Mesendoderm (in vitro differentiated cells): Measurements from ENCODE around the gene ADSL.

Experiments used
- DNase-seq: peaks from one replicate; pipeline ENCODE4 v3.0.0; 2013
- H2AK5ac ChIP-seq: 2 replicates; pipeline ENCODE4 v1.6.1; 2013; ENCODE audit warnings: low read length, inconsistent platforms
- H2BK120ac ChIP-seq: 2 replicates; pipeline ENCODE4 v1.6.1; 2013; ENCODE audit warnings: low read depth, mild to moderate bottlenecking, low read length, moderate library complexity, mixed read lengths
- H2BK15ac ChIP-seq: replicated peaks from 2 replicates; pipeline ENCODE4 v1.6.1; 2013; ENCODE audit warnings: low read depth, mild to moderate bottlenecking, moderate library complexity
- H2BK5ac ChIP-seq: 2 replicates; pipeline ENCODE4 v1.6.1; 2013; ENCODE audit warnings: low read length, inconsistent platforms
- H3K18ac ChIP-seq: 2 replicates; pipeline ENCODE4 v1.6.1; 2013; ENCODE audit warnings: mild to moderate bottlenecking, low read length, mixed read lengths
- H3K23ac ChIP-seq: one replicate; pipeline ENCODE4 v1.6.1; 2013; ENCODE audit warnings: low read length
- H3K27ac ChIP-seq: 2 replicates; pipeline ENCODE4 v1.5.1; 2013; ENCODE audit warnings: low read depth, mild to moderate bottlenecking, inconsistent platforms, low read length, moderate library complexity
- H3K27me3 ChIP-seq: 2 replicates; pipeline ENCODE4 v1.6.1; 2013; ENCODE audit warnings: low read length, control low read depth, mild to moderate bottlenecking, inconsistent platforms; ENCODE audit not compliant: insufficient read depth, poor library complexity
- H3K36me3 ChIP-seq: 2 replicates; pipeline ENCODE4 v1.6.1; 2013; ENCODE audit warnings: low read length, inconsistent platforms; ENCODE audit not compliant: control insufficient read depth, insufficient read depth
- H3K4ac ChIP-seq: one replicate; pipeline ENCODE4 v1.6.1; 2013; ENCODE audit warnings: low read depth, mild to moderate bottlenecking, low read length, moderate library complexity
- H3K4me1 ChIP-seq: 2 replicates; pipeline ENCODE4 v1.6.1; 2013; ENCODE audit warnings: low read depth, low read length, inconsistent platforms; ENCODE audit not compliant: control insufficient read depth
- H3K4me2 ChIP-seq: 2 replicates; pipeline ENCODE4 v1.6.1; 2013; ENCODE audit warnings: low read length
- H3K4me3 ChIP-seq: 2 replicates; pipeline ENCODE4 v1.5.1; 2013; ENCODE audit warnings: mild to moderate bottlenecking, low read length
- H3K56ac ChIP-seq: one replicate; pipeline ENCODE4 v1.6.1; 2013; ENCODE audit warnings: low read length
- H3K79me1 ChIP-seq: 2 replicates; pipeline ENCODE4 v1.6.1; 2013; ENCODE audit warnings: low read length, inconsistent platforms
- H3K79me2 ChIP-seq: 2 replicates; pipeline ENCODE4 v1.6.1; 2013; ENCODE audit warnings: mild to moderate bottlenecking, low read length; ENCODE audit not compliant: control insufficient read depth, insufficient read depth
- H3K9ac ChIP-seq: 2 replicates; pipeline ENCODE4 v1.6.1; 2013; ENCODE audit warnings: low read length, inconsistent platforms
- H4K5ac ChIP-seq: one replicate; pipeline ENCODE4 v1.6.1; 2013; ENCODE audit warnings: low read length
- H4K8ac ChIP-seq: one replicate; pipeline ENCODE4 v1.6.1; 2013; ENCODE audit warnings: low read depth, mild to moderate bottlenecking, control low read depth, low read length, moderate library complexity
- WGBS: extraction: QIAGEN DNeasy Blood & Tissue Kit; methylation state at CpG from one replicate; pipeline ENCODE4 v1.1.7; 2013; ENCODE audit warnings: low lambda C conversion rate, missing lambda C conversion rate; ENCODE audit not compliant: insufficient coverage; ENCODE audit errors: extremely low coverage; 5-methylcytosine and 5-hydroxymethylcytosine counted together

Gene ADSL

DNA sequence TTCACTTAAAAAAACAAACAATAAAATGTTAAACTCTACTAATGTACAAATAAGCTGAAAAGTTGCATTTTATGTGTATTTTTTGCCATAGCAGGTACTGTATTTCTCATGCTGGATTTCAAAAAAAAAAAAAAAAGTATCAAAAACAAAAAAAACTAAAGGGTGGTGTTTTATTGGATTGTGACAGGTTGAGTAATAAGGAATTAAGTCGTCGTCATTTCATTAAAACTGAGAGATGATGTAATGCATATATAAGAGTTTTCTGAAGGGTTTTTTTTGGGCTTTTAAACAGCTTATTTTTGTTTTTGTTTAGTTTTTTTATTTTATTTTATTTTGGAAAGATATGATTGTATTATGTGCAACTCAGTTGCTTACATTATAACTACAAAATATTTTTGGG lies 10.9 kb upstream of the ADSL start:
- no peak overlapping the region for H3K18ac ChIP-seq
- no peak for DNase-seq

DNA sequence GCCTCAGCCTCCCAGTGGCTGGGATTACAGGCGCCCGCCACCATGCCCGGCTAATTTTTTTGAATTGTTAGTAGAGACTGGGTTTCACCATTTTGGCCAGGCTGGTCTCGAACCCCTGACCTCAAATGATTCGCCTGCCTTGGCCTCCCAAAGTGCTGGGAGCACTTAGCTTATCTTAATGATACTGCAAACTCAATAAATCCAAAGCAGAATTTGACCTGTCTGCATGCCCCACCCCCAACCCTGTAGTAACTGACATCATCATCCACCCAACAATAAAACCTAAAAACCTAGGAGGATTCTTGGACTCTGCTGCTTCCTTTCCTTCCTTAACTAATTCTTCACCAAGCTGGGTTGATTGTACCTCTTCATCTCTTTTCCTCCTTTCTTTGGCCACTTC lies 6.3 kb upstream of the ADSL start:
- no peaks in the 10 kb centered on the region for H3K79me2 ChIP-seq
- no peak overlapping the region for H3K9ac ChIP-seq
- H3K27me3 ChIP-seq = no peaks in the 10 kb centered on the region
- no peak overlapping the region for H3K4me3 ChIP-seq
- no peak for DNase-seq
- no peak overlapping the region for H2AK5ac ChIP-seq
- no CpG with 5 or more reads among the region's 5 CpGs for WGBS
- H3K4ac ChIP-seq = no peak overlapping the region
- no peak overlapping the region for H3K18ac ChIP-seq
- H3K4me1 ChIP-seq = no peaks in the 10 kb centered on the region
- H3K23ac ChIP-seq = no peak overlapping the region
- H3K56ac ChIP-seq = no peak overlapping the region
- H2BK120ac ChIP-seq = no peak overlapping the region
- no peak overlapping the region for H2BK5ac ChIP-seq
- no peaks in the 10 kb centered on the region for H3K79me1 ChIP-seq
- H3K36me3 ChIP-seq = no peaks in the 10 kb centered on the region
- H2BK15ac ChIP-seq = no peak overlapping the region
- no peak overlapping the region for H3K4me2 ChIP-seq
- no peak overlapping the region for H3K27ac ChIP-seq
- no peak overlapping the region for H4K8ac ChIP-seq
- no peak overlapping the region for H4K5ac ChIP-seq

More for the DNA sequence above, 10.9 kb upstream of the ADSL start:
- H3K23ac ChIP-seq = no peak overlapping the region
- no peak overlapping the region for H2AK5ac ChIP-seq
- H3K4me3 ChIP-seq = no peak overlapping the region
- H2BK120ac ChIP-seq = no peak overlapping the region
- no peak overlapping the region for H3K4ac ChIP-seq
- H2BK15ac ChIP-seq = no peak overlapping the region
- 100% methylated on average over 2 of the region's 2 CpGs for WGBS
- H3K79me1 ChIP-seq = no peaks in the 10 kb centered on the region
- no peaks in the 10 kb centered on the region for H3K79me2 ChIP-seq
- no peak overlapping the region for H2BK5ac ChIP-seq
- H3K27ac ChIP-seq = no peak overlapping the region
- H3K27me3 ChIP-seq = no peaks in the 10 kb centered on the region
- no peak overlapping the region for H4K5ac ChIP-seq
- peaks cover 8% of the 10 kb centered on the region for H3K4me1 ChIP-seq
- H3K9ac ChIP-seq = no peak overlapping the region
- H3K56ac ChIP-seq = no peak overlapping the region
- H4K8ac ChIP-seq = no peak overlapping the region
- no peaks in the 10 kb centered on the region for H3K36me3 ChIP-seq
- no peak overlapping the region for H3K4me2 ChIP-seq

DNA sequence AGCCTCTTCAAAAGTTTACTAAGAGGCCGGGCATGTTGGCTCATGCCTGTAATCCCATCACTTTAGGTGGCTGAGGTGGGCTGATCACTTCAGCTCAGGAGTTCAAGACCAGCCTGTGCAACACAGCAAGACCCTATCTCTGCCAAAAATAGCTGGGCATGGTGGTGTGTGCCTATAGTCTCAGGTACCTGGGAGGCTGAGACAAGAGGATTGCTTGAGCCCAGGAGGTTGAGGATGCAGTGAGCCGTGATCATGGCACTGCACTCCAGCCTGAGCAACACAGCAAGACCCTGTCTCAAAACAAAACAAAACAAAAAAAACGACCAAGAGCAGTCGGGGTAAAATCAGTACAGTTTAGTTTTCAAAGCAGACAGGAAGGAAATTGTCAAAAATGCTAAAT lies 4.7 kb upstream of the ADSL start:
- H4K5ac ChIP-seq = no peak overlapping the region
- H3K27me3 ChIP-seq = no peaks in the 10 kb centered on the region
- H2BK15ac ChIP-seq = no peak overlapping the region
- H4K8ac ChIP-seq = no peak overlapping the region
- H2BK120ac ChIP-seq = no peak overlapping the region
- H3K23ac ChIP-seq = no peak overlapping the region
- no peak overlapping the region for H2AK5ac ChIP-seq
- no peaks in the 10 kb centered on the region for H3K79me1 ChIP-seq
- H3K9ac ChIP-seq = no peak overlapping the region
- H3K36me3 ChIP-seq = no peaks in the 10 kb centered on the region
- no peak for DNase-seq
- no peaks in the 10 kb centered on the region for H3K79me2 ChIP-seq
- no peak overlapping the region for H3K4me2 ChIP-seq
- no peak overlapping the region for H3K18ac ChIP-seq
- no peak overlapping the region for H3K56ac ChIP-seq
- no peak overlapping the region for H3K4ac ChIP-seq
- H2BK5ac ChIP-seq = no peak overlapping the region
- no peak overlapping the region for H3K4me3 ChIP-seq
- H3K4me1 ChIP-seq = no peaks in the 10 kb centered on the region
- WGBS = no CpG with 5 or more reads among the region's 4 CpGs
- no peak overlapping the region for H3K27ac ChIP-seq

DNA sequence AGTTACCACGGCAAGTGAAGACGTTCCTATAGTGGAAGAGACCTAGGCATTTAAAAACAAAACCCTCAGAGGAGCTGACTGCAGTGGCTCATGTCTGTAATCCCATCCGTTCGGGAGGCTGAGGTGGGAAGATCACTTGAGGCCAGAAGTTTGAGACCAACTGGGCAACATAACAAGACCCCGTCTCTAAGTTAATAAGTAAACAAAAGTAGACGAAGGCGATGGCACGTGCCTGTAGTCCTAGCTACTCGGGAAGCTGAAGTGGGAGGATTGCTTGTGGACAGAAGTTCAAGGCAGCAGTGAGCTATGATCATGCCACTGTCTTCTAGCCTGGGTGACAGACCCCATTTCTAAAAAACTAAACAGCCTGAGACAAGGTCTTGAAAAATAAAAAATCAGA lies 3.8 kb upstream of the ADSL start:
- H3K4me2 ChIP-seq = no peak overlapping the region
- H2BK15ac ChIP-seq = no peak overlapping the region
- no CpG with 5 or more reads among the region's 9 CpGs for WGBS
- no peak overlapping the region for H2BK120ac ChIP-seq
- H3K4me1 ChIP-seq = no peaks in the 10 kb centered on the region
- no peak overlapping the region for H4K5ac ChIP-seq
- no peaks in the 10 kb centered on the region for H3K79me1 ChIP-seq
- H2BK5ac ChIP-seq = no peak overlapping the region
- no peak overlapping the region for H3K27ac ChIP-seq
- no peak overlapping the region for H3K23ac ChIP-seq
- H3K36me3 ChIP-seq = no peaks in the 10 kb centered on the region
- H3K4ac ChIP-seq = no peak overlapping the region
- H2AK5ac ChIP-seq = no peak overlapping the region
- no peak overlapping the region for H3K9ac ChIP-seq
- no peak overlapping the region for H4K8ac ChIP-seq
- DNase-seq = no peak
- H3K4me3 ChIP-seq = no peak overlapping the region
- H3K56ac ChIP-seq = no peak overlapping the region
- no peak overlapping the region for H3K18ac ChIP-seq
- H3K79me2 ChIP-seq = peaks cover 9% of the 10 kb centered on the region
- no peaks in the 10 kb centered on the region for H3K27me3 ChIP-seq

DNA sequence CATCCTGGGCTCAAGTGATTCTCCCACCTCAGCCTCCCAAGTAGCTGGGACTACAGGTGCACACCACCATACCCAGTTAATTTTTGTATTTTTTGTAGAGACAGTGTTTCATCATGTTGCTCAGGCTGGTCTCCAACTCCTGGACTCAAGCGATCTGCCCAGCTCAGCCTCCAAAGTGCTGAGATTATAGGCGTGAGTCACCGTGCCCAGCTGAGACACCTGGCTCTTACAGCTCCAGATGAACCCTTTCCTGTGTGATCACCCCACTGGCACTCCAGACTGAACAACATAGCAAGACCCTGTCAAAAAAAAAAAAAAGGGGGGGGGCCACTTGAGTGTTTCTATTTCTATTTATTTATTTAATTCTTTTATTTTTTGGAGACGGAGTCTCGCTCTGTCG lies 1.0 kb upstream of the ADSL start:
- Histone ChIP-seq H3K9ac (no peak overlapping the region), H4K5ac (no peak overlapping the region), H3K4me3 (no peak overlapping the region), H2BK5ac (no peak overlapping the region), H3K27me3 (no peaks in the 10 kb centered on the region), H3K4me2 (no peak overlapping the region), H2BK120ac (no peak overlapping the region), H3K27ac (no peak overlapping the region), H2BK15ac (no peak overlapping the region), H2AK5ac (no peak overlapping the region), H4K8ac (no peak overlapping the region), H3K4ac (no peak overlapping the region), H3K4me1 (no peaks in the 10 kb centered on the region), H3K56ac (no peak overlapping the region), H3K23ac (no peak overlapping the region), H3K79me2 (peaks cover 25% of the 10 kb centered on the region), H3K79me1 (peaks cover 3% of the 10 kb centered on the region), H3K36me3 (peaks cover 2% of the 10 kb centered on the region), H3K18ac (no peak overlapping the region)
- no CpG with 5 or more reads among the region's 6 CpGs for WGBS
- no peak for DNase-seq

DNA sequence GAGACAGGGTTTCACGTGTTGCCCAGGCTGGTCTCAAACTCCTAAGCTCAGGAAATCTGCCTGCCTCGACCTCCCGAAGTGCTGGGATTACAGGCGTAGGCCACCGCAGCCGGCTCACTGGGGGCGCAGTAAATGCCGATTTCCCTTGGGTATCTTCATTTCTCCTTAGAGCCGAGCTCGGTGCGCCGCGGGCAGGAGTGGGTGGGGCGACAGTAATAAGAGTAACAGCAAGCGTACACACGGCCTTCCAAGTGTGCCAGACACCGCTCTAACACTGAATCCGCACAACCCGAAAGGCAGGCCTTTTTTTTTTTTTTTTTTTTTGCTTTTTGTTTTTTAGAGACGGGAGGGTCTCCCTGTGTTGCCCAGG lies 500 bp upstream of the ADSL start:
- Histone ChIP-seq H2AK5ac (no peak overlapping the region), H3K56ac (peak overlapping the region; percentile 89), H3K36me3 (peaks cover 2% of the 10 kb centered on the region), H3K18ac (peak overlapping the region; percentile 62), H4K5ac (no peak overlapping the region), H3K4ac (peak overlapping the region; percentile 38), H4K8ac (no peak overlapping the region), H3K27me3 (no peaks in the 10 kb centered on the region), H3K27ac (peak overlapping the region; percentile 75), H3K9ac (peak overlapping the region; percentile 86), H3K79me1 (peaks cover 3% of the 10 kb centered on the region), H3K4me2 (peak overlapping the region; percentile 58), H3K23ac (no peak overlapping the region), H3K4me1 (no peaks in the 10 kb centered on the region), H2BK120ac (no peak overlapping the region), H2BK15ac (no peak overlapping the region), H2BK5ac (no peak overlapping the region), H3K79me2 (peaks cover 25% of the 10 kb centered on the region), H3K4me3 (peak overlapping the region; percentile 79)
- DNase-seq = no peak
- WGBS = no CpG with 5 or more reads among the region's 20 CpGs
